Measurements from ENCODE around the gene LATS2.

DNA sequence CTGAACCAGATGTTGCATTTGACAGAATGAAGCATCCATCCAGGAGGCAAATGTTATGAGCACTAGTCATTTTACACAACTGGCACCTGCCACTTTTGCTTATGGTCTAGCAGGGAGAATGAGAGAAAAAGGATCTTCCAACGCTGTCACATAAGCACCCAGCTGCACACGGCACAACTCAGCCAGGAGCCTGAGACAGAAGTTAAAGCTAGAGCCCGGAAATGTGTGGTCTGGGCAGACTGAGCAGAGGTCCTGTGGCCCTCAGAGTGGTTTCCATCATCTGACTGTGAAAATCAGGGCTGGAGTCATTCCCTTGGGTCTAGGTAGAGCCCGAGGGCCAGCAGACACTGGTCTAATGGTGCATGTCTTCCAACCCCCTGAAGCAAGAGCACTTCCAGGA, 80.5 kb downstream of the LATS2 start:
- TF ChIP-seq, protein P1, sequence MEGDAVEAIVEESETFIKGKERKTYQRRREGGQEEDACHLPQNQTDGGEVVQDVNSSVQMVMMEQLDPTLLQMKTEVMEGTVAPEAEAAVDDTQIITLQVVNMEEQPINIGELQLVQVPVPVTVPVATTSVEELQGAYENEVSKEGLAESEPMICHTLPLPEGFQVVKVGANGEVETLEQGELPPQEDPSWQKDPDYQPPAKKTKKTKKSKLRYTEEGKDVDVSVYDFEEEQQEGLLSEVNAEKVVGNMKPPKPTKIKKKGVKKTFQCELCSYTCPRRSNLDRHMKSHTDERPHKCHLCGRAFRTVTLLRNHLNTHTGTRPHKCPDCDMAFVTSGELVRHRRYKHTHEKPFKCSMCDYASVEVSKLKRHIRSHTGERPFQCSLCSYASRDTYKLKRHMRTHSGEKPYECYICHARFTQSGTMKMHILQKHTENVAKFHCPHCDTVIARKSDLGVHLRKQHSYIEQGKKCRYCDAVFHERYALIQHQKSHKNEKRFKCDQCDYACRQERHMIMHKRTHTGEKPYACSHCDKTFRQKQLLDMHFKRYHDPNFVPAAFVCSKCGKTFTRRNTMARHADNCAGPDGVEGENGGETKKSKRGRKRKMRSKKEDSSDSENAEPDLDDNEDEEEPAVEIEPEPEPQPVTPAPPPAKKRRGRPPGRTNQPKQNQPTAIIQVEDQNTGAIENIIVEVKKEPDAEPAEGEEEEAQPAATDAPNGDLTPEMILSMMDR (IDR thresholded peaks at IDR 0.05) = no peak
- TF ChIP-seq EP300 (IDR thresholded peaks at IDR 0.05) = no peak

All from ovary (tissue), 3 donors.